NCI-H1436 treated with DMSO at 0.1 percent for 48 hours (cell line): ENCODE results near the gene ADH4.

Source experiments
- DNase-seq: peaks from one replicate; lab custom pipeline; 2025; lab: John Stamatoyannopoulos, UW

The ADH4 gene

DNA sequence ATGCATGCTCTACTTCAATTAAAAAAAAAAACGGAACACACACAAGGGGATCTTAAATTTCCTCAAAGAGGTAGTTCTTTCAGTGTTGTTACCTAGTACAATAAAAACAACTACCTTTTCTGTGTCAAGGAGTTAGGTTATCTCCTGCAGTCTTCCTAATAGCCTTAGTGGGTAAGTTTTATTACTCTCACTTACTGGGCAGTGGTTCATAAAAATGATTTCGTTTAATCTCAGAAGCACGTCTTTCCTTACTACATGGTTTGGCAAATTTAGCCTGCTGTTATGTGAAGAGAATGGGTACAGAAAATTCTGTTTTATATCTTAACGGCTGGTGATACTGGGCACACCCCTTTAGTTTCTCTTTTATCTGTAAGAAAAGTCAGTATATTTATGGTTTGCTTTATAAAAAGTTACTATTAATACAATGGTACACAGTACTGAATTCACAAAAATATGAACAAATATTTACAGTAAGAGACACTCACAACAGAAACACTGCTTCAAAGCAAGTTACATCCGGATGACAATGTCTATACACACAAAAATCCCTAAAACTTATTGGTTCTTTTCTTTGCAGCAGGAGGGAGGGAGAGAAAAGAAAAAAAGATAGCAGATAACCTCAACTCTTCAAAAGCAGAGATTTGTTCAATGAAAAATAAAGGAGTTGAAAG lies 64.3 kb downstream of the ADH4 start:
- DNase-seq: no peak

DNA sequence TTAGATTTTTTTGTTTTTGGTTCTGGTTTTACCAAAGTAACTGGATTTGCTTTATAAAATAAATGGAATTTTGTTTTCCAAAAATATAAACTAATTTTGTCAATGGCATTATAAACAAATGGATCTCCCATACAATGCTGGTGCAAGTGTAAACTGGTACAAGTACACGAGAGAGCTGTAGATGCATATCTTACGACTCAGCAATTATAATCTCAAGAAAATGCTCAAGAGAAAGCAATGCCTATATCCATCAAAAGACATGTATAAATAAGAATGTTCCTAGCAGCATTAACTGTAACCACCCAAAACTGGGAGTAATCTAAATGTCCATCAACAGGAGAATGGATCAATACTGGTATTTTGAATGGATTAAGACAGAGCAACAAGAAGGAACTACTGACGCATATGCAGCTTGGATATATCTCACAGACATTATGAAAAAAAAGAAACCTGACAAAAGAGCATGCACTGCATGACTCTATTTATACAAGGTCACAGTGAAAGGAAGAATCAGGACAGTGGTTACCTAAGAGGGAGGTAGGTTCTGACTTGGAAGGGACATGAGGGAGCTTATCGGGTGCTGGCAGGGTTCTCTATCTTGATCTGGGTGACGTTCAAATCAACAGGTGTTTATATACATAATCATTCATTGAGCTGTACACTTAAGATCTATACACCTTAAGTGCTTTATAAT lies 65.0 kb downstream of the ADH4 start:
- no peak for DNase-seq

DNA sequence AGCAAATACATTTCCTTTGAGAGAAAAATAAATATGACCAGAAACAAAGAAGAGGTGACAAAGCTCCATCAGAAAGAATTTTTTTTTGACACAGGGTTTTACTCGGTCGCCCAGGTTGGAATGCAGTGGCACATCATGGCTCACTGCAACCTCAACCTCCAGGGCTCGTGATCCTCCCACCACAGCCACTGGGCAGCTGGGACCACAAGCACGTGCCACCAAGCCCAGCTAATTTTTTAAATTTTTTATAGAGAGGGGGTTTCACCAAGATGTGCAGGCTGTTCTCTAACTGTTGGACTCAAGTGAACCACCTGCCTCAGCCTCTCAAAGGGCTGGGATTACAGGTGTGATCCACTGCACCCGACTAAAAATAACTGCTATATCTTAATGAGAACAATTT lies 65.8 kb downstream of the ADH4 start:
- DNase-seq: no peak

DNA sequence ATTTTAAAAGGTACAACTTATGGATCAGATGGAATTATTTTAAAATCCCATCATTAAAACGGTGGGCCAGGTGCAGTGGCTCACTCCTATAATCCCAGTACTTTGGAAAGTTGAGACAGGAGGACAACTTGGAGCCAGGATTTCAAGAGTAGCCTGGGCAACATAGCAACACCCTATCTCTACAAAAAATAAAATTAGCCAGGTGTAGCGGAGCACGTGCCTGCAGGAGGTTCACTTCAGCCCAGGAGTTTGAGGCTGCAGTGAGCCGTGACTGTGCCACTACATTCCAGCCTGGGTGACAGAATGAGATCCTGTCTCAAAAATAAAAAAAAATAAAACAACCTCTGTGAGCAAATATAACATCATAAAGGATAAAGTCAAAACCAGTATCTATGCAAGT lies 66.9 kb downstream of the ADH4 start:
- no peak for DNase-seq

DNA sequence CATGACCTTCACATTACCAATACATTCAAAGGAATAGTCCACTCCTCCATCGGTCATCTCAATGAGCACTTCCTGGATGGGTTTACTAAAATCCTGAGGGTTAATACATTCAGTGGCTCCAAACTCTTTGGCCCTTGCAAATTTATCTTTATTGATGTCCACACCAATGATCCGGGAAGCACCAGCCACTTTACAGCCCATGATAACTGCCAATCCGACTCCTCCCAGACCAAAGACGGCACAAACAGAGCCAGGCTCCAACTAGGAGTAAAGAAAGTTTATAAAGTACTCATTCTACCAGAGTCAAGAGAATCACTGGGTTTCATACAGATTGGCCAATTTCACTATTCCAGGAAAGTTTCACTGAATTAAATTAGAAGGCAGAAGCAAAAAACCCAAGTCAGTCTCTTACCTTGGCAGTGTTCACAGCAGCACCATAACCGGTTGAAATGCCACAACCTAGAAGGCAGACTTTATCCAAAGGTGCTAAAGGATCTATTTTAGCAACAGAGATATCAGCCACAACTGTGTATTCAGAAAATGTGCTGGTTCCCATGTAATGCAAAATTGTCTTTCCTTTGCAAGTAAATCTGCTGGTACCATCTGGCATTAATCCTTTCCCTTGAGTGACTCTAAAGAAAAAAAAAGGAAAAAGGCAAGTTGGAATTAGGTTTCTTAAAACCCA lies 67.7 kb downstream of the ADH4 start:
- DNase-seq: no peak

DNA sequence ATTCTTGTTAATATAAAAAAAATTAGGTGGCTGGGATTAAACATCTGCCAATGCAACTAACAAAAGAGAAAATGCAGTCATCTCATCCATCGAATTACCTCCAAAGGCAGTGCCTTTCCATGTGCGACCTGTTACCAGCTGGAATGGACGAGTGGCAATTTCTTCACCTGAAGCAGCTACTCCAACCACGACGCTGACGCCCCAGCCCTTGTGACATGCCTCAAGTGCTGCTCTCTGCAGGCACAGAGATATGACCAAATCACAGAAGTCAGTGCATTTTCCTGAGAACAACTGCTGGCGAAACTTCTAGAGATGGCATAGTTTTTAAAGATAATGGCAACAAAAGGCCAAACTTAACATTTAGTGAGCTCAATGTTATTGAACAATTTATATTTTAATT lies 69.3 kb downstream of the ADH4 start:
- no peak for DNase-seq
